Measurements from ENCODE around the gene MED4. TPM values are rescaled to one million over a fixed set of nuclear protein-coding genes. Genes with fewer than 3 reads are reported as not detected.

MED4 gene
- total and polyA plus RNA-seq, 2 of the 8 experiments (the other 6 are each of a cell fraction or from before 2014, with no cell fraction given) = 25.7 to 48.1 TPM

GRCh38 chr13:48072304-48072703, 22.6 kb downstream of the MED4 start:
- FAIRE-seq (no peak), DNase-seq (ENCODE audit: low read depth in 1 of 2, low spot score in 2 of 2) (no peak)
- no peaks in the 10 kb centered on the region for H3K79me1 ChIP-seq (ENCODE audit: low read depth, low read length)
- no peak overlapping the region for H2BK12ac ChIP-seq (ENCODE audit: low read depth, low read length)
- no peak overlapping the region for H2BK20ac ChIP-seq (ENCODE audit: low read length)
- H3K9me3 ChIP-seq (ENCODE audit: insufficient read depth in 2 of 2, low read depth in 1 of 2, low read length in 1 of 2) = peaks cover 66% of the 10 kb centered on the region in 2 experiments
- H4K20me1 ChIP-seq (replicated peaks in 1 of 2; ENCODE audit: control insufficient read depth in 1 of 2, insufficient read depth in 2 of 2, low read length in 2 of 2) = no peaks in the 10 kb centered on the region
- H3K4me2 ChIP-seq (ENCODE audit: insufficient read depth in 1 of 2, low read depth in 2 of 2, low read length in 2 of 2) = no peak overlapping the region
- H2BK5ac ChIP-seq (ENCODE audit: low read depth, low read length) = peak overlapping the region; percentile 60; the same call in 1 of the 2 replicates
- H3K18ac ChIP-seq (ENCODE audit: extremely low read depth, low read length) = no peak overlapping the region
- H3K23ac ChIP-seq (ENCODE audit: insufficient read length) = no peak overlapping the region
- H3K4ac ChIP-seq (replicated peaks; ENCODE audit: insufficient read length, low read depth, low read length) = no peak overlapping the region
- H3K56ac ChIP-seq (replicated peaks; ENCODE audit: insufficient read length, low read depth, low read length) = no peak overlapping the region
- H3K4me3 ChIP-seq (ENCODE audit: extremely low read depth in 1 of 4, insufficient read depth in 2 of 4, low read depth in 3 of 4, low read length in 4 of 4) = 0 out of 8 replicates have a peak overlapping the region, but pooled peaks of 1 of the 4 experiments have one; percentile 10
- POLR2A ChIA-PET (ENCODE audit: partially characterized antibody) = no interaction called here
- no peak overlapping the region for H4K5ac ChIP-seq (ENCODE audit: insufficient read length, low read depth, low read length)
- H3K14ac ChIP-seq (ENCODE audit: insufficient read length) = no peak overlapping the region
- H2BK120ac ChIP-seq (replicated peaks; ENCODE audit: low read depth, low read length) = no peak overlapping the region
- whole genome bisulfite sequencing, 2 experiments (ENCODE audit: extremely low coverage in 1 of 2, insufficient coverage in 1 of 2, insufficient read length in 1 of 2, insufficient replicate concordance in 2 of 2, low coverage in 1 of 2, low lambda C conversion rate in 2 of 2, missing lambda C conversion rate in 1 of 2) = 93% methylated on average over 3 of the region's 3 CpGs; no CpG with 5 or more reads in 1 of the 2 experiments
- no peak overlapping the region; the same call in 1 of the 2 replicates for H4K8ac ChIP-seq (ENCODE audit: extremely low read depth, insufficient read depth, low read length)
- H2AFZ ChIP-seq (ENCODE audit: low read length) = no peak overlapping the region
- H3K36me3 ChIP-seq (ENCODE audit: control insufficient read depth in 2 of 4, insufficient read depth in 4 of 4, low read length in 3 of 4) = peaks cover 14 to 98% (median 60%) of the 10 kb centered on the region in 4 experiments
- no peaks in the 10 kb centered on the region for H3K23me2 ChIP-seq (ENCODE audit: low read depth, low read length)
- TF ChIP-seq JUND (IDR thresholded peaks at IDR 0.05; ENCODE audit: low read length) (no peak), RFX5 (IDR thresholded peaks at IDR 0.05; ENCODE audit: borderline replicate concordance, low read depth, low read length) (no peak), RAD21 (IDR thresholded peaks at IDR 0.05 in 1 of 2, conservative IDR thresholded peaks at IDR 0.05 in 1 of 2; ENCODE audit: low read depth in 2 of 2, low read length in 2 of 2) (no peak), CHD1 (IDR thresholded peaks at IDR 0.05; ENCODE audit: low read depth, low read length) (no peak), SP1 (IDR thresholded peaks at IDR 0.05; ENCODE audit: low read depth, low read length) (no peak), ATF3 (IDR thresholded peaks at IDR 0.05; ENCODE audit: insufficient read depth, low read depth, low read length) (no peak), CREB1 (IDR thresholded peaks at IDR 0.05) (no peak), PHF8 (conservative IDR thresholded peaks at IDR 0.05; ENCODE audit: low read depth, low read length) (no peak), SIN3A (conservative IDR thresholded peaks at IDR 0.05 in 1 of 2, IDR thresholded peaks at IDR 0.05 in 1 of 2; ENCODE audit: low read depth in 1 of 2, low read length in 2 of 2) (no peak)
- H3K4me1 ChIP-seq (replicated peaks in 1 of 4; ENCODE audit: control insufficient read depth in 3 of 4, insufficient read depth in 4 of 4, low read length in 3 of 4) = no peaks in the 10 kb centered on the region
- no peaks in the 10 kb centered on the region for H3K79me2 ChIP-seq (ENCODE audit: control insufficient read depth in 1 of 2, insufficient read depth in 2 of 2, low read length in 2 of 2)
- H2BK15ac ChIP-seq (ENCODE audit: low read length) = no peak overlapping the region
- H3K27me3 ChIP-seq (replicated peaks in 1 of 4; ENCODE audit: control insufficient read depth in 3 of 4, extremely low read depth in 1 of 4, insufficient read depth in 3 of 4, low read length in 3 of 4) = no peaks in the 10 kb centered on the region
- no peak overlapping the region for H2AK5ac ChIP-seq (ENCODE audit: low read depth, low read length)
- no peak overlapping the region for H3K9ac ChIP-seq (replicated peaks in 1 of 4; ENCODE audit: extremely low read depth in 1 of 4, low read depth in 3 of 4, low read length in 3 of 4)
- H4K91ac ChIP-seq (replicated peaks; ENCODE audit: insufficient read length, low read length) = no peak overlapping the region
- CTCF ChIA-PET (ENCODE audit: partially characterized antibody) = no interaction called here
- H3K27ac ChIP-seq (ENCODE audit: low read depth, low read length) = peak overlapping the region; percentile 9; the same call in 1 of the 2 replicates
